ENCODE results near the gene OR2V2.

DNA sequence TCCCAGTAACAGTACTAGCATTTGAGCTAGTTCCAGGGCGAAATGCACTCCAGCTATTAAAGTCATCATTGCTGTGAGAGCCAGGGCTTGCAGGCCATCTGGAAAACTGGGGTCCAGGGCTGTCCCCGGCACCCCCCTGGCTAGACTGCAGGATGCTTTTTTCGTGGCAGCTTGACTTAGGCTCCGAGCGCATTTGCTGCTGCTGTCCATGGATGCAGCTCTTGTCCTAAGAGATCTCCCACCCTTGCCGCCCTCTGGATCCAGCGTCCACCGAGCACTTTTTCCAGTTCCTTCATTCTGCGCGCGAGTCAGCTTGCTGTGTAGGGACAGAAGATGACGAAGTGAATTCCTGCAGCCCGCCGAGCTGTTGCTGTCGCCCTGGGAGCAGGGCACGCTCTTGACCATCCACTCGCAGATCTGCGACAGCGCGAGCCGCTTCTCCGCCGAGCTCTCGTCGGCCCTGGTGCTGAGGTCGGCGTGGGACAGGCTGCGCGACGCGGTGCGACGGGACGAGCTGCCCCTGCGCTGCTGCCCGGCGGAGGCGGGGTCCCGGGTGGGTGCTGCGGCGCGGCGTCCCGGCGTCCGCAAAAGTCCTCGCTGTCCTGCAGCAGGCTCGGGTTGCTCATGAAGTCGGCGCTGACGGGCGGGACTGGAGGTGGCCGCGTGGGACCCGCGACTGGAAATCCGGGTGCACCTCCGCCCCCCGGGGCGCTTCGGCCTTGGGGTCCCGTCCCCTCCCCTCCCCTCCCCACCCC lies 47.1 kb upstream of the OR2V2 start:
- TF ChIP-seq, protein P1, sequence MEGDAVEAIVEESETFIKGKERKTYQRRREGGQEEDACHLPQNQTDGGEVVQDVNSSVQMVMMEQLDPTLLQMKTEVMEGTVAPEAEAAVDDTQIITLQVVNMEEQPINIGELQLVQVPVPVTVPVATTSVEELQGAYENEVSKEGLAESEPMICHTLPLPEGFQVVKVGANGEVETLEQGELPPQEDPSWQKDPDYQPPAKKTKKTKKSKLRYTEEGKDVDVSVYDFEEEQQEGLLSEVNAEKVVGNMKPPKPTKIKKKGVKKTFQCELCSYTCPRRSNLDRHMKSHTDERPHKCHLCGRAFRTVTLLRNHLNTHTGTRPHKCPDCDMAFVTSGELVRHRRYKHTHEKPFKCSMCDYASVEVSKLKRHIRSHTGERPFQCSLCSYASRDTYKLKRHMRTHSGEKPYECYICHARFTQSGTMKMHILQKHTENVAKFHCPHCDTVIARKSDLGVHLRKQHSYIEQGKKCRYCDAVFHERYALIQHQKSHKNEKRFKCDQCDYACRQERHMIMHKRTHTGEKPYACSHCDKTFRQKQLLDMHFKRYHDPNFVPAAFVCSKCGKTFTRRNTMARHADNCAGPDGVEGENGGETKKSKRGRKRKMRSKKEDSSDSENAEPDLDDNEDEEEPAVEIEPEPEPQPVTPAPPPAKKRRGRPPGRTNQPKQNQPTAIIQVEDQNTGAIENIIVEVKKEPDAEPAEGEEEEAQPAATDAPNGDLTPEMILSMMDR (IDR thresholded peaks at IDR 0.05; ENCODE audit: low read depth, low read length, missing input control) = no peak
- TF ChIP-seq RAD21 (IDR thresholded peaks at IDR 0.05) (no peak), FOXA1 (IDR thresholded peaks at IDR 0.05) (no peak), FOXA2 (IDR thresholded peaks at IDR 0.05) (no peak)

All from liver (tissue), 3 donors.